Caco-2 (cell line): Measurements from ENCODE around the gene NFATC4. TPM values are rescaled to one million over a fixed set of nuclear protein-coding genes. Genes with fewer than 3 reads are reported as not detected.

Experiments used
- BruUV-seq: library from RNA; stranded (reverse); fragments of 400-500 nt; replicated peaks from 2 replicates; lab custom pipeline; 2021; lab: Mats Ljungman, UMichigan
- CTCF ChIA-PET: fragments of 300-600 bp; sonication (Branson Sonifier 250); formaldehyde crosslinking; loops from one replicate; lab custom pipeline; 2022; ENCODE audit warnings: antibody characterized with exemption; lab: Charles Lee
- POLR2A ChIA-PET: fragments of 300-600 bp; sonication (Branson Sonifier 250); formaldehyde crosslinking; loops from one replicate; lab custom pipeline; 2022; ENCODE audit warnings: antibody characterized with exemption; lab: Charles Lee
- DNase-seq, 2 experiments: peaks; one replicate each; pipeline versions ENCODE4 v3.0.0 to v3.0.0-alpha.2; 2020 to 2022
- H3K27me3 ChIP-seq: replicated peaks from 2 replicates; pipeline ENCODE4 v1.6.0; 2011; ENCODE audit warnings: low read length; ENCODE audit not compliant: control insufficient read depth, insufficient read depth
- H3K36me3 ChIP-seq: 2 replicates; pipeline ENCODE4 v1.5.1; 2011; ENCODE audit warnings: low read length; ENCODE audit not compliant: control insufficient read depth, insufficient read depth
- H3K4me1 ChIP-seq: fragments of 250-450 bp; sonication (Bioruptor Pico); 2 replicates; pipeline ENCODE4 v1.5.1; 2020; ENCODE audit warnings: mild to moderate bottlenecking
- H3K4me3 ChIP-seq: 2 replicates; pipeline ENCODE4 v1.5.1; 2011; ENCODE audit warnings: low read depth, mild to moderate bottlenecking, control low read depth, low read length
- H3K9me3 ChIP-seq: fragments of 250-450 bp; sonication (Bioruptor Pico); 2 replicates; pipeline ENCODE4 v1.5.1; 2020; ENCODE audit warnings: mild to moderate bottlenecking, moderate library complexity
- H3K27ac Mint-ChIP-seq: one replicate; pipeline ENCODE4 v1.8.0; 2022; ENCODE audit warnings: mixed read lengths; ENCODE audit not compliant: unreplicated experiment
- H3K27me3 Mint-ChIP-seq: one replicate; pipeline ENCODE4 v1.8.0; 2022; ENCODE audit warnings: mixed read lengths; ENCODE audit not compliant: insufficient read depth, unreplicated experiment
- H3K36me3 Mint-ChIP-seq: one replicate; pipeline ENCODE4 v1.8.0; 2022; ENCODE audit warnings: mild to moderate bottlenecking, mixed read lengths; ENCODE audit not compliant: insufficient read depth, unreplicated experiment
- H3K4me1 Mint-ChIP-seq: one replicate; pipeline ENCODE4 v1.8.0; 2022; ENCODE audit warnings: low read depth, mixed read lengths; ENCODE audit not compliant: unreplicated experiment
- H3K4me3 Mint-ChIP-seq: one replicate; pipeline ENCODE4 v1.8.0; 2022; ENCODE audit warnings: mild to moderate bottlenecking, moderate library complexity, mixed read lengths; ENCODE audit not compliant: unreplicated experiment
- H3K9me3 Mint-ChIP-seq: one replicate; pipeline ENCODE4 v1.8.0; 2022; ENCODE audit warnings: mixed read lengths; ENCODE audit not compliant: unreplicated experiment
- intact Hi-C: fragments of 100-400 bp; cut with micrococcal nuclease; formaldehyde crosslinking; loops from one replicate; pipeline ENCODE4 v1.10.0; 2022; ENCODE audit not compliant: unreplicated experiment
- total RNA-seq: library from RNA; stranded (reverse); gene quantifications from 2 replicates; pipeline ENCODE4 v1.2.3, GENCODE V29; 2022
- TF ChIP-seq, protein P1 (sequence below), 2 experiments: fragments of 200-600 bp in 1 of 2; IDR thresholded peaks; 1 replicate in 1 of 2; 2 replicates in 1 of 2; pipeline versions ENCODE4 v1.5.1 to v1.8.0; 2011 to 2022; ENCODE audit warnings: antibody characterized with exemption in 1 of 2, control low read depth in 1 of 2, inconsistent platforms in 1 of 2, low read depth in 1 of 2, low read length in 1 of 2, mild to moderate bottlenecking in 1 of 2, moderate library complexity in 1 of 2; ENCODE audit not compliant: insufficient read depth in 1 of 2, severe bottlenecking in 1 of 2, unreplicated experiment in 1 of 2

Gene NFATC4
- total RNA-seq, 1 experiment from 2014 or later: 0.88 TPM

DNA sequence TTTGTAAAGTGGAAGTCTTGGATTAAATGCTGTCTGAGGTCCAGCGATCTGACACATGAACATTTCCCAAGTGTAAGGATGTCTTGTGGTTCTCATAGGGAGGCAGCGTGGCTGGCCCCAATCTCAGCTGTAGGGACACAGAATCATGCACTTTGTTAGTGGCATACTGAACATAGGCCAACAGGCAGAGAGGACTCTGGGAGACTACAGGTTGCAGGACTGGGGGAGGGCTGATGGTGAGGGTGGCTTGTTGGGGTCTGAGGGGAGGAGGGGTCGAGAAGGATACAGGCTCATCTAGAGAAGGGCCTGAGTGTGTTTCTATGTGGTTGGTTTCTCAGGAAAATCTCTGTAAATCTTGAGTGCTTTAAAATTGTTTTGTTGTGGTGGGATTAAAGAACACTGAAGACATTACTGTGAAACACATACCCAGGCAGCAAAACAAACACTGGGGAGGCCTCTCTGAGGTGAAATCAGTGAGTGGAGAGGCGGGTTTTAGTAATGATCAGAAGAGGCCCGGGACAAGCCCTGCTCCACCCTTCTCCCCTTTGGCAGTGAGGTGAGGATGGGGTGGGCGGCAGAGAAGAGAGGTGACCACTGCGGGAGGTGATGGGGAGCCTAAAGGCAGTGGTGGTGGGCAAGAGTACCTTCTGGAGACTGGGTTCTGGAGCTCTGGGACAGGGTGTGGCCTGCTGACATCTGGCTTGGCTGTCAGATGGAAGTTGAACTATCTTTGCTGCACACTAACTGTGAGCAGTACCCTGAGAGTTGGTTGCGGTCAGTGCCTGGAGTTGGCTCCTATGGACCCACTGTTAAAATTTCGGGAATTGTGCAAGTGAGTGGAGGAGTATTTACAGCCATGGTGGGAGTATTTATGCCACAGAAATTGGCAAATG, 34.1 kb downstream of the NFATC4 start:
- H3K36me3 Mint-ChIP-seq: no peaks in the 10 kb centered on the region
- Histone ChIP-seq H3K9me3 (no peaks in the 10 kb centered on the region), H3K4me1 (peaks cover 11% of the 10 kb centered on the region), H3K27me3 (no peaks in the 10 kb centered on the region), H3K4me3 (no peak overlapping the region), H3K36me3 (no peaks in the 10 kb centered on the region)
- no peak for DNase-seq
- intact Hi-C loops: no loop called here
- no peaks in the 10 kb centered on the region for H3K9me3 Mint-ChIP-seq
- TF ChIP-seq, protein P1, sequence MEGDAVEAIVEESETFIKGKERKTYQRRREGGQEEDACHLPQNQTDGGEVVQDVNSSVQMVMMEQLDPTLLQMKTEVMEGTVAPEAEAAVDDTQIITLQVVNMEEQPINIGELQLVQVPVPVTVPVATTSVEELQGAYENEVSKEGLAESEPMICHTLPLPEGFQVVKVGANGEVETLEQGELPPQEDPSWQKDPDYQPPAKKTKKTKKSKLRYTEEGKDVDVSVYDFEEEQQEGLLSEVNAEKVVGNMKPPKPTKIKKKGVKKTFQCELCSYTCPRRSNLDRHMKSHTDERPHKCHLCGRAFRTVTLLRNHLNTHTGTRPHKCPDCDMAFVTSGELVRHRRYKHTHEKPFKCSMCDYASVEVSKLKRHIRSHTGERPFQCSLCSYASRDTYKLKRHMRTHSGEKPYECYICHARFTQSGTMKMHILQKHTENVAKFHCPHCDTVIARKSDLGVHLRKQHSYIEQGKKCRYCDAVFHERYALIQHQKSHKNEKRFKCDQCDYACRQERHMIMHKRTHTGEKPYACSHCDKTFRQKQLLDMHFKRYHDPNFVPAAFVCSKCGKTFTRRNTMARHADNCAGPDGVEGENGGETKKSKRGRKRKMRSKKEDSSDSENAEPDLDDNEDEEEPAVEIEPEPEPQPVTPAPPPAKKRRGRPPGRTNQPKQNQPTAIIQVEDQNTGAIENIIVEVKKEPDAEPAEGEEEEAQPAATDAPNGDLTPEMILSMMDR (IDR thresholded peaks at IDR 0.05; ENCODE audit: insufficient read depth in 1 of 2, low read depth in 1 of 2, low read length in 1 of 2, severe bottlenecking in 1 of 2, unreplicated experiment in 1 of 2): no peak
- no peaks in the 10 kb centered on the region for H3K27me3 Mint-ChIP-seq
- BruUV-seq: TSS peak; percentile 21
- peaks cover 40% of the 10 kb centered on the region for H3K4me1 Mint-ChIP-seq
- POLR2A ChIA-PET: no interaction called here
- H3K27ac Mint-ChIP-seq: no peak overlapping the region
- CTCF ChIA-PET: no interaction called here
- no peak overlapping the region for H3K4me3 Mint-ChIP-seq

DNA sequence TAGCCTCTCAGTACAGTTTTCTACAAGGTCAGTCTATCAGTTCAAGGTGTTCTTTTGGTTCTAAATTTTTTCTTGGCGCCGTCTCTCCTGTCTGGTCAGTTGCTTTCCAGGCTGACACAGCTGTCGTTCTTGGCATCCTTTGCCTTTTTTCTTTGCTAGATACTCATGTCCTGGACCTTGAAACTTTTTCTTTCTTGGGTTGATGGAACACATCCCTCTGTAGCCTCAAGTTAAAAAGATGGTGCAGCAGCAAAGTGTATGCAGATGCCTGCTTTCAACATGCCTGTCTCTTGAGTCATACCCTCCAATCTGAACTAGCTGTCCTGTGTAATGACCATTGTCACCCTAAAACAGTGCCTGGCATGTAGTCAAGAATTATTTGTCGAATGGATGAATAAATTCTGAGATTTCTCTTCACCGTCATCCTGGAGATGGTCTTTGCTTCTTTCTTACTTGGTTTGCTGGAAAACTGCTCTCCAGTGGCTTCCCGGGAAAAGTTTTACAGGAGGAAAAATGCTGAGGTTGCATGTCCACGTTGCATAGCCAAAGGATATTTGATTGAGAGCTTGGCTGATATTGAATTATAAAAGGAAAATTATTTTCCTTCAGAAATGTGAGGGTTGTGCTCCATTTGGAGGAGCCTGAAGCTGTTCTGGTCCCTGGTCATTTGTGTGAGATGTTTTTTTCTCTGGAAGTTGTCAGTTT, 35.5 kb downstream of the NFATC4 start:
- Histone ChIP-seq H3K9me3 (no peaks in the 10 kb centered on the region), H3K36me3 (no peaks in the 10 kb centered on the region), H3K4me3 (no peak overlapping the region), H3K27me3 (no peaks in the 10 kb centered on the region), H3K4me1 (peaks cover 11% of the 10 kb centered on the region)
- BruUV-seq: no TSS peak
- CTCF ChIA-PET: no interaction called here
- Mint-ChIP-seq H3K4me3 (no peak overlapping the region), H3K27me3 (no peaks in the 10 kb centered on the region), H3K4me1 (peaks cover 33% of the 10 kb centered on the region), H3K27ac (no peak overlapping the region), H3K9me3 (no peaks in the 10 kb centered on the region), H3K36me3 (no peaks in the 10 kb centered on the region)
- intact Hi-C loops: no loop called here
- TF ChIP-seq, protein P1 (IDR thresholded peaks at IDR 0.05; ENCODE audit: insufficient read depth in 1 of 2, low read depth in 1 of 2, low read length in 1 of 2, severe bottlenecking in 1 of 2, unreplicated experiment in 1 of 2): no peak
- POLR2A ChIA-PET: no interaction called here
- DNase-seq: no peak

DNA sequence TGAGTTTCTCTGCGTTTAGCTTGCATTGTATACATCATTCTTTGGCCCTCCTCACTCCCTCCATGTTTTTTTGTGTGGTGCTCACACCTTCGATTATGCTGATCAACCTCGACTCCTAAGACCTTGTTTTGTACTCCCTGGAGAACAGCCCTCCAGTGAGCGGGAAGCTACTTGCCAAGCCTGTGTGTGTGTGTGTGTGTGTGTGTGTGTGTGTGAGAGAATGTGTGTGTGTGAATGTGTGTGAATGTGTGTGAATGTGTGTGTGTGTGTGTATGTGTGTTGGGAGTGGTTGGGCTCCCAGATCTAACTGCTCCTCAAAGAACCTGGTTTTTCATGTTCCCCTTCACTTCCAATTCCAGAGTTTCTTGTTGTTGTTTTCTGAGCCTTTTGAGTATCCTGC, 36.8 kb downstream of the NFATC4 start:
- H3K4me1 ChIP-seq: peaks cover 6% of the 10 kb centered on the region
- no peaks in the 10 kb centered on the region for H3K27me3 Mint-ChIP-seq
- H3K36me3 Mint-ChIP-seq: no peaks in the 10 kb centered on the region
- H3K4me3 Mint-ChIP-seq: no peak overlapping the region
- H3K27ac Mint-ChIP-seq: no peak overlapping the region
- peaks cover 27% of the 10 kb centered on the region for H3K4me1 Mint-ChIP-seq
- POLR2A ChIA-PET: no interaction called here
- CTCF ChIA-PET: interaction anchor here (1.0 kb wide), 1 partner anchor 71 kb away, joined by 4 read pairs; no protein-coding TSS in a partner anchor
- H3K36me3 ChIP-seq: no peaks in the 10 kb centered on the region
- no peaks in the 10 kb centered on the region for H3K9me3 Mint-ChIP-seq
- DNase-seq: no peak
- no peaks in the 10 kb centered on the region for H3K27me3 ChIP-seq
- no TSS peak for BruUV-seq
- no peaks in the 10 kb centered on the region for H3K9me3 ChIP-seq
- TF ChIP-seq, protein P1 (IDR thresholded peaks at IDR 0.05; ENCODE audit: insufficient read depth in 1 of 2, low read depth in 1 of 2, low read length in 1 of 2, severe bottlenecking in 1 of 2, unreplicated experiment in 1 of 2): no peak
- intact Hi-C loops: no loop called here
- no peak overlapping the region for H3K4me3 ChIP-seq
